H1 (cell line): ENCODE results near the gene WNT5A. TPM values are rescaled to one million over a fixed set of nuclear protein-coding genes. Genes with fewer than 3 reads are reported as not detected.

ENCODE experiments used
- CTCF ChIA-PET: fragments of 300-600 bp; sonication (Branson Sonifier 250); formaldehyde crosslinking; loops from one replicate; lab custom pipeline; 2021; ENCODE audit not compliant: partially characterized antibody; lab: Charles Lee
- POLR2A ChIA-PET: fragments of 300-600 bp; sonication (Branson Sonifier 250); formaldehyde crosslinking; loops from one replicate; lab custom pipeline; 2021; ENCODE audit warnings: inconsistent platforms; ENCODE audit not compliant: partially characterized antibody; lab: Charles Lee
- DNase-seq, 2 experiments: peaks; one replicate each; pipeline versions ENCODE4 v3.0.0 to v3.0.0-alpha.2; 2010 to 2022; ENCODE audit warnings: low spot score in 2 of 2, low read depth in 1 of 2, mixed read lengths in 1 of 2
- FAIRE-seq: peaks from 2 replicates; lab custom pipeline; 2011; peaks lifted over from hg19 to GRCh38; lab: Jason Lieb, UNC
- H2AFZ ChIP-seq: 2 replicates; pipeline ENCODE4 v1.8.1; 2012; ENCODE audit warnings: low read length, inconsistent platforms
- H2AK5ac ChIP-seq: 2 replicates; pipeline ENCODE4 v1.6.1; 2013; ENCODE audit warnings: low read depth, low read length
- H2BK120ac ChIP-seq: replicated peaks from 2 replicates; pipeline ENCODE3; 2013; ENCODE audit warnings: low read depth, low read length, inconsistent platforms
- H2BK12ac ChIP-seq: 2 replicates; pipeline ENCODE4 v1.6.1; 2013; ENCODE audit warnings: low read depth, low read length
- H2BK15ac ChIP-seq: 2 replicates; pipeline ENCODE4 v1.6.1; 2013; ENCODE audit warnings: low read length
- H2BK20ac ChIP-seq: 2 replicates; pipeline ENCODE4 v1.6.1; 2013; ENCODE audit warnings: low read length
- H2BK5ac ChIP-seq: 2 replicates; pipeline ENCODE4 v1.6.1; 2013; ENCODE audit warnings: low read depth, low read length
- H3K14ac ChIP-seq: 2 replicates; pipeline ENCODE4 v1.6.1; 2013; ENCODE audit warnings: inconsistent platforms; ENCODE audit not compliant: insufficient read length
- H3K18ac ChIP-seq: 2 replicates; pipeline ENCODE4 v1.6.1; 2013; ENCODE audit warnings: low read length; ENCODE audit errors: extremely low read depth
- H3K23ac ChIP-seq: 2 replicates; pipeline ENCODE4 v1.6.1; 2013; ENCODE audit warnings: inconsistent platforms; ENCODE audit not compliant: insufficient read length
- H3K23me2 ChIP-seq: 2 replicates; pipeline ENCODE4 v1.6.1; 2013; ENCODE audit warnings: low read depth, low read length
- H3K27ac ChIP-seq: 2 replicates; pipeline ENCODE4 v1.6.1; 2011; ENCODE audit warnings: low read depth, low read length, inconsistent platforms
- H3K27me3 ChIP-seq, 4 experiments: replicated peaks in 1 of 4; 1 replicate in 1 of 4; 2 replicates in 3 of 4; pipeline versions ENCODE4 v1.6.1 to v1.8.1; 2011 to 2013; ENCODE audit warnings: low read length in 3 of 4, mild to moderate bottlenecking in 3 of 4, inconsistent platforms in 2 of 4, mixed read lengths in 2 of 4, moderate library complexity in 1 of 4; ENCODE audit not compliant: control insufficient read depth in 3 of 4, insufficient read depth in 3 of 4; ENCODE audit errors: extremely low read depth in 1 of 4
- H3K36me3 ChIP-seq, 4 experiments: 2 replicates each; pipeline versions ENCODE4 v1.6.1 to v1.8.1; 2011 to 2013; ENCODE audit warnings: mild to moderate bottlenecking in 4 of 4, low read length in 3 of 4, moderate library complexity in 2 of 4, control low read depth in 1 of 4, inconsistent platforms in 1 of 4; ENCODE audit not compliant: insufficient read depth in 4 of 4, control insufficient read depth in 2 of 4
- H3K4ac ChIP-seq: replicated peaks from 2 replicates; pipeline ENCODE3; 2013; ENCODE audit warnings: low read length, low read depth, mixed read lengths, inconsistent platforms; ENCODE audit not compliant: insufficient read length
- H3K4me1 ChIP-seq, 4 experiments: replicated peaks in 1 of 4; 1 replicate in 1 of 4; 2 replicates in 3 of 4; pipeline versions ENCODE4 v1.6.1 to v1.8.1; 2011 to 2013; ENCODE audit warnings: low read length in 3 of 4, inconsistent platforms in 2 of 4, mixed read lengths in 1 of 4; ENCODE audit not compliant: insufficient read depth in 4 of 4, control insufficient read depth in 3 of 4
- H3K4me2 ChIP-seq, 2 experiments: 2 replicates each; pipeline versions ENCODE4 v1.6.1 to v1.8.1; 2011 to 2013; ENCODE audit warnings: low read depth in 2 of 2, low read length in 2 of 2, control low read depth in 1 of 2, inconsistent platforms in 1 of 2, mild to moderate bottlenecking in 1 of 2; ENCODE audit not compliant: insufficient read depth in 1 of 2
- H3K4me3 ChIP-seq, 4 experiments: fragments of 200-600, 300-600 bp in 1 of 4; sonication (generic), shearing (Covaris generic), sonication (Bioruptor Twin) in 1 of 4; 2 replicates each; pipeline versions ENCODE4 v1.5.1 to v1.8.1; 2011 to 2016; ENCODE audit warnings: low read length in 4 of 4, low read depth in 3 of 4, control low read depth in 2 of 4, inconsistent platforms in 2 of 4, mild to moderate bottlenecking in 2 of 4, mixed read lengths in 1 of 4, moderate library complexity in 1 of 4; ENCODE audit not compliant: insufficient read depth in 2 of 4; ENCODE audit errors: extremely low read depth in 1 of 4
- H3K56ac ChIP-seq: replicated peaks from 2 replicates; pipeline ENCODE3; 2013; ENCODE audit warnings: low read depth, mild to moderate bottlenecking, mixed read lengths, low read length, inconsistent platforms; ENCODE audit not compliant: insufficient read length
- H3K79me1 ChIP-seq: 2 replicates; pipeline ENCODE4 v1.6.1; 2013; ENCODE audit warnings: low read depth, low read length, control low read depth
- H3K79me2 ChIP-seq, 2 experiments: 2 replicates each; pipeline versions ENCODE4 v1.6.1 to v1.8.1; 2012 to 2013; ENCODE audit warnings: low read length in 2 of 2, mild to moderate bottlenecking in 2 of 2, inconsistent platforms in 1 of 2; ENCODE audit not compliant: insufficient read depth in 2 of 2, control insufficient read depth in 1 of 2
- H3K9ac ChIP-seq, 4 experiments: replicated peaks in 1 of 4; 1 replicate in 1 of 4; 2 replicates in 3 of 4; pipeline versions ENCODE4 v1.6.1 to v1.8.1; 2011 to 2013; ENCODE audit warnings: low read depth in 3 of 4, low read length in 3 of 4, control low read depth in 2 of 4, mild to moderate bottlenecking in 2 of 4, moderate library complexity in 2 of 4, inconsistent platforms in 1 of 4; ENCODE audit errors: extremely low read depth in 1 of 4
- H3K9me3 ChIP-seq, 2 experiments: 2 replicates each; pipeline versions ENCODE4 v1.6.1 to v1.8.1; 2012 to 2013; ENCODE audit warnings: mild to moderate bottlenecking in 2 of 2, moderate library complexity in 2 of 2, control low read depth in 1 of 2, inconsistent platforms in 1 of 2, low read depth in 1 of 2, low read length in 1 of 2, mixed read lengths in 1 of 2; ENCODE audit not compliant: insufficient read depth in 2 of 2
- H4K20me1 ChIP-seq, 2 experiments: replicated peaks in 1 of 2; 2 replicates each; pipeline versions ENCODE3 to v1.8.1; 2011 to 2013; ENCODE audit warnings: inconsistent platforms in 2 of 2, low read length in 2 of 2, mild to moderate bottlenecking in 1 of 2; ENCODE audit not compliant: insufficient read depth in 2 of 2, control insufficient read depth in 1 of 2
- H4K5ac ChIP-seq: 2 replicates; pipeline ENCODE4 v1.6.1; 2013; ENCODE audit warnings: low read length, low read depth, mixed read lengths, inconsistent platforms; ENCODE audit not compliant: insufficient read length
- H4K8ac ChIP-seq: 2 replicates; pipeline ENCODE4 v1.8.0; 2013; ENCODE audit warnings: mild to moderate bottlenecking, moderate library complexity, low read length, inconsistent platforms; ENCODE audit not compliant: insufficient read depth; ENCODE audit errors: extremely low read depth
- H4K91ac ChIP-seq: replicated peaks from 2 replicates; pipeline ENCODE3; 2013; ENCODE audit warnings: low read length, mixed read lengths, inconsistent platforms; ENCODE audit not compliant: insufficient read length
- CBX5 ChIP-seq: fragments of 300-800, 300-1000 bp; sonication (generic); IDR thresholded peaks from 2 replicates; pipeline ENCODE4 v1.7.1; 2016; ENCODE audit warnings: antibody characterized with exemption, low read length, low read depth
- CHD1 ChIP-seq: IDR thresholded peaks from 2 replicates; pipeline ENCODE4 v1.6.1; 2012; ENCODE audit warnings: low read depth, low read length, improper control_type of control experiment
- CTBP2 ChIP-seq: IDR thresholded peaks from 2 replicates; pipeline ENCODE4 v1.7.0; 2011; ENCODE audit warnings: borderline replicate concordance, mild to moderate bottlenecking, moderate library complexity, mixed read lengths, low read length; ENCODE audit not compliant: insufficient read depth, insufficient read length
- GABPA ChIP-seq: IDR thresholded peaks from 2 replicates; pipeline ENCODE4 v1.6.1; 2011; ENCODE audit warnings: mild to moderate bottlenecking, low read length, moderate library complexity, borderline replicate concordance; ENCODE audit not compliant: insufficient read depth
- HDAC2 ChIP-seq, 2 experiments: fragments of 300-600 bp in 1 of 2; sonication (generic) in 1 of 2; IDR thresholded peaks; 2 replicates each; pipeline ENCODE4 v1.6.1; 2011 to 2012; ENCODE audit warnings: low read depth in 2 of 2, low read length in 2 of 2, mild to moderate bottlenecking in 2 of 2, moderate library complexity in 2 of 2, borderline replicate concordance in 1 of 2, inconsistent platforms in 1 of 2
- NANOG ChIP-seq: IDR thresholded peaks from 2 replicates; pipeline ENCODE4 v1.6.1; 2011; ENCODE audit warnings: low read length, low read depth, mild to moderate bottlenecking, inconsistent platforms; ENCODE audit not compliant: insufficient read depth, poor library complexity, severe bottlenecking
- SRF ChIP-seq: IDR thresholded peaks from 2 replicates; pipeline ENCODE4 v1.6.1; 2011; ENCODE audit warnings: mild to moderate bottlenecking, low read depth, low read length, moderate library complexity
- WGBS, 2 experiments: shearing (Covaris generic) in 1 of 2; methylation state at CpG; one replicate each; pipeline versions ENCODE4 v1.1.6 to v1.1.7; 2013 to 2015; ENCODE audit warnings: low lambda C conversion rate in 2 of 2, mixed read lengths in 2 of 2, inconsistent platforms in 1 of 2, low coverage in 1 of 2, missing lambda C conversion rate in 1 of 2; ENCODE audit not compliant: insufficient replicate concordance in 2 of 2, insufficient coverage in 1 of 2, insufficient read length in 1 of 2; ENCODE audit errors: extremely low coverage in 1 of 2, missing lambda C conversion rate in 1 of 2; 5-methylcytosine and 5-hydroxymethylcytosine counted together
- polyA plus RNA-seq, 7 experiments: library from polyadenylated mRNA; depleted of rRNA in 3 of 7; stranded (reverse) in 5 of 7; unstranded in 2 of 7; fragments of >200 nt in 5 of 7; fragments of 200-250 nt in 2 of 7; gene quantifications; 1 replicate in 5 of 7; 2 replicates in 1 of 7; 4 replicates in 1 of 7; pipeline versions ENCODE4 v1.2.1 to v1.2.3, GENCODE V29; 2011 to 2013; ENCODE audit warnings: missing spikeins in 2 of 7, mixed read lengths in 2 of 7
- total RNA-seq: library from RNA; stranded (reverse); fragmentation: NEBNext Ultra II Directional; extraction: Animal tissue kit (Norgen Biotek cat#: 25700); gene quantifications from 2 replicates; pipeline ENCODE4 v1.2.1, GENCODE V29; 2021

The WNT5A gene
- total and polyA plus RNA-seq, 2 of the 8 experiments (the other 6 are each of a cell fraction or from before 2014, with no cell fraction given), result 3.9 to 5.6 TPM

DNA sequence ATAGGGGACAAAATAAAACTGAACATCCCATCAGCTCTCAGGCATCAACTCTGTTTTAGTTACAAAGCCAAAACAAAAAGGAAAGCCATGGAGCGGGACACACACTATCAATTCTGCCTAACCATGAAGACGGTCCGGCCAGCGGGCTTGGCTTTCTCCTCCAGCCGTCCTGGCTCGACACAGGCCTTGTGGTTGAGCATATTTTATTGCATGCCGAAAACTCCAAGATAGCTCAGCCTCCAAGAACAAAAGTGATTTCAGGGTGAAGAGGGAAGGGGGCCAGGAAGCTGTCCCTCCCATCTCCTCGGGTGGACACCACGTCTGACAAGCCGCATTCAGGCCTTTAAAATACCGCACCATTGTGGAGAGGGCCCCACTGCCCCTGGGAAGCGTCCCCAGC lies 31.2 kb downstream of the WNT5A start:
- Histone ChIP-seq H3K4me1 (no peaks in the 10 kb centered on the region), H3K27ac (no peak overlapping the region), H3K23ac (no peak overlapping the region), H3K14ac (no peak overlapping the region), H4K8ac (no peak overlapping the region), H3K36me3 (no peaks in the 10 kb centered on the region), H2BK12ac (no peak overlapping the region), H3K4me2 (no peak overlapping the region), H2BK5ac (no peak overlapping the region), H3K23me2 (no peaks in the 10 kb centered on the region), H3K9me3 (no peaks in the 10 kb centered on the region), H2BK20ac (no peak overlapping the region), H3K9ac (no peak overlapping the region), H3K79me2 (no peaks in the 10 kb centered on the region), H3K56ac (no peak overlapping the region), H2AFZ (no peak overlapping the region; the same call in 1 of the 2 replicates), H2BK120ac (no peak overlapping the region), H3K4ac (no peak overlapping the region), H3K79me1 (no peaks in the 10 kb centered on the region), H3K4me3 (no peak overlapping the region), H3K18ac (no peak overlapping the region), H3K27me3 (no peaks in the 10 kb centered on the region), H2BK15ac (0 out of 2 replicates have a peak overlapping the region, but pooled peaks have one; percentile 19), H2AK5ac (no peak overlapping the region), H4K20me1 (no peaks in the 10 kb centered on the region), H4K5ac (no peak overlapping the region), H4K91ac (no peak overlapping the region)
- CTCF ChIA-PET, result interaction anchor here (0.8 to 1.4 kb wide), 2 partner anchors 9 to 155 kb away, joined by 3 read pairs; no protein-coding TSS in a partner anchor
- no peak for FAIRE-seq
- 90% methylated on average over 12 of the region's 12 CpGs; no CpG with 5 or more reads in 1 of the 2 experiments for WGBS, 2 experiments
- peak in 1 of 2 experiments; percentile 35 for DNase-seq
- TF ChIP-seq NANOG (no peak), CBX5 (no peak), CTBP2 (no peak), GABPA (no peak), CHD1 (no peak), SRF (no peak), HDAC2 (IDR thresholded peaks at IDR 0.05; ENCODE audit: borderline replicate concordance in 1 of 2, low read depth in 2 of 2, low read length in 2 of 2) (no peak)
- POLR2A ChIA-PET, result no interaction called here
